Glutamatergic neuron (in vitro differentiated cells): ENCODE data around the gene CACNA1C. TPM values are rescaled to one million over a fixed set of nuclear protein-coding genes. Genes with fewer than 3 reads are reported as not detected.

Experiments
- DNase-seq: peaks from one replicate; pipeline ENCODE4 v3.0.0; 2022
- H3K27ac Mint-ChIP-seq: one replicate; pipeline ENCODE4 v1.8.0; 2020; ENCODE audit warnings: mild to moderate bottlenecking, mixed read lengths, inconsistent platforms; ENCODE audit not compliant: unreplicated experiment
- H3K27me3 Mint-ChIP-seq: one replicate; pipeline ENCODE4 v1.8.0; 2020; ENCODE audit warnings: mild to moderate bottlenecking, moderate library complexity, mixed read lengths, inconsistent platforms; ENCODE audit not compliant: unreplicated experiment
- H3K36me3 Mint-ChIP-seq: one replicate; pipeline ENCODE4 v1.8.0; 2020; ENCODE audit warnings: mild to moderate bottlenecking, mixed read lengths, inconsistent platforms; ENCODE audit not compliant: unreplicated experiment
- H3K4me1 Mint-ChIP-seq: one replicate; pipeline ENCODE4 v1.8.0; 2020; ENCODE audit warnings: mild to moderate bottlenecking, low read depth, mixed read lengths, inconsistent platforms; ENCODE audit not compliant: unreplicated experiment
- H3K4me3 Mint-ChIP-seq: one replicate; pipeline ENCODE4 v1.8.0; 2020; ENCODE audit warnings: mild to moderate bottlenecking, mixed read lengths, inconsistent platforms; ENCODE audit not compliant: unreplicated experiment
- H3K9me3 Mint-ChIP-seq: one replicate; pipeline ENCODE4 v1.8.0; 2020; ENCODE audit warnings: mild to moderate bottlenecking, moderate library complexity, mixed read lengths, inconsistent platforms; ENCODE audit not compliant: unreplicated experiment
- total RNA-seq: library from RNA; stranded (reverse); fragmentation: NEBNext Ultra II Directional; extraction: Animal tissue kit (Norgen Biotek cat#: 25700); gene quantifications from one replicate; pipeline ENCODE4 v1.2.1, GENCODE V29; 2021; ENCODE audit not compliant: unreplicated experiment
- TF ChIP-seq, protein P1 (sequence below): fragments of 200-600 bp; sonication (generic); IDR thresholded peaks from one replicate; pipeline ENCODE4 v1.5.0; 2021; ENCODE audit not compliant: partially characterized antibody, unreplicated experiment

CACNA1C gene
- total RNA-seq, 1 donor from 2014 or later: 11.0 TPM

DNA sequence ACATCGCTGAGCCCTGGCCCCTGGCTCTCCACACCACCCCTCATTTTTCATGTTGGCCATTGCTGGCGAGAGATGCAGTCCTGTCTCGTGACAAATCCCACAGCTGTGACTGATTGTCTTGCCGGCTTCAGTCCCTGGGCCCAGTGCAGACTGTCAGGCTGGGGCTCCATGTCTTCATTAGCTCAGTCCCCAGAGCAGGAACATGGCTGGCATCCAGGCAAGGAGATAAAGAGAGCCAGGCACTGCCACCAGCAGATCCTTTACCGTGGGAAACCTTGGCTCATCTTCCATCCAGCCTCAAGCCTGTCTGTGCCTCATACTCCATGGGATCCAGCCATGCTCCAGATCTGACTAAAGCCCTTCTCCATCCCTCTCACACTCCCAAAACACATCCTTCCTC lies 457.3 kb downstream of the CACNA1C start:
- TF ChIP-seq, protein P1, sequence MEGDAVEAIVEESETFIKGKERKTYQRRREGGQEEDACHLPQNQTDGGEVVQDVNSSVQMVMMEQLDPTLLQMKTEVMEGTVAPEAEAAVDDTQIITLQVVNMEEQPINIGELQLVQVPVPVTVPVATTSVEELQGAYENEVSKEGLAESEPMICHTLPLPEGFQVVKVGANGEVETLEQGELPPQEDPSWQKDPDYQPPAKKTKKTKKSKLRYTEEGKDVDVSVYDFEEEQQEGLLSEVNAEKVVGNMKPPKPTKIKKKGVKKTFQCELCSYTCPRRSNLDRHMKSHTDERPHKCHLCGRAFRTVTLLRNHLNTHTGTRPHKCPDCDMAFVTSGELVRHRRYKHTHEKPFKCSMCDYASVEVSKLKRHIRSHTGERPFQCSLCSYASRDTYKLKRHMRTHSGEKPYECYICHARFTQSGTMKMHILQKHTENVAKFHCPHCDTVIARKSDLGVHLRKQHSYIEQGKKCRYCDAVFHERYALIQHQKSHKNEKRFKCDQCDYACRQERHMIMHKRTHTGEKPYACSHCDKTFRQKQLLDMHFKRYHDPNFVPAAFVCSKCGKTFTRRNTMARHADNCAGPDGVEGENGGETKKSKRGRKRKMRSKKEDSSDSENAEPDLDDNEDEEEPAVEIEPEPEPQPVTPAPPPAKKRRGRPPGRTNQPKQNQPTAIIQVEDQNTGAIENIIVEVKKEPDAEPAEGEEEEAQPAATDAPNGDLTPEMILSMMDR: no peak
- peaks cover 2% of the 10 kb centered on the region for H3K9me3 Mint-ChIP-seq
- no peak overlapping the region for H3K27ac Mint-ChIP-seq
- DNase-seq: no peak
- no peak overlapping the region for H3K4me3 Mint-ChIP-seq
- no peaks in the 10 kb centered on the region for H3K36me3 Mint-ChIP-seq
- H3K4me1 Mint-ChIP-seq: peaks cover 12% of the 10 kb centered on the region
- H3K27me3 Mint-ChIP-seq: peaks cover 2% of the 10 kb centered on the region

GRCh38 chr12:2513141-2514037 lies 460.6 kb downstream of the CACNA1C start:
- TF ChIP-seq, protein P1: no peak
- no peak overlapping the region for H3K27ac Mint-ChIP-seq
- no peaks in the 10 kb centered on the region for H3K36me3 Mint-ChIP-seq
- peaks cover 8% of the 10 kb centered on the region for H3K27me3 Mint-ChIP-seq
- no peaks in the 10 kb centered on the region for H3K4me1 Mint-ChIP-seq
- peaks cover 3% of the 10 kb centered on the region for H3K9me3 Mint-ChIP-seq
- no peak overlapping the region for H3K4me3 Mint-ChIP-seq
- DNase-seq: no peak

GRCh38 chr12:2514038-2514340 lies 461.2 kb downstream of the CACNA1C start:
- peaks cover 8% of the 10 kb centered on the region for H3K27me3 Mint-ChIP-seq
- TF ChIP-seq, protein P1: no peak
- no peaks in the 10 kb centered on the region for H3K36me3 Mint-ChIP-seq
- peaks cover 3% of the 10 kb centered on the region for H3K9me3 Mint-ChIP-seq
- no peak for DNase-seq
- no peak overlapping the region for H3K4me3 Mint-ChIP-seq
- no peak overlapping the region for H3K27ac Mint-ChIP-seq
- no peaks in the 10 kb centered on the region for H3K4me1 Mint-ChIP-seq

DNA sequence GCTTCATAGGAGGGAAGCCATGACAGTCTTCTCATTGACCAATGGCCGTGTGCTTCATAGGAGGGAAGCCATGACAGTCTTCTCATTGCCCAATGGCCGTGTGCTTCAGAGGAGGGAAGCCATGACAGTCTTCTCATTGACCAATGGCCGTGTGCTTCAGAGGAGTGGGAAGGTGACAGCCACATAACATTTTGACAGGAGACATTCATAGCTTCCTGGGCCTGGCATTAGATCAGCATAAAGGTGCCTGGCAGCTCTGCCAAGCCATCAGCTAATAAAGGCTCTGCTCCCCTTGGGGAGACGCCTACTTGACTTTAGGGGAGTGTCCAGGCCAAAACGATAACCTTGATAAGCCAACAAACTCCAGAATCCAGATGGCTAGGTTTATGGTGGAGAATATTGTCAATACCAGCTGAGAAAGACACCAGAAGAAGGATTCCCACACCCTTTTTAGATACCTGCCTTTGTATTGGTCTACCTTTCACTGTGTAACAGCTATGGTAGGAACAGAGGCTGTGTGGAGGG lies 468.0 kb downstream of the CACNA1C start:
- H3K36me3 Mint-ChIP-seq: no peaks in the 10 kb centered on the region
- peaks cover 3% of the 10 kb centered on the region for H3K4me1 Mint-ChIP-seq
- TF ChIP-seq, protein P1: no peak
- H3K27me3 Mint-ChIP-seq: peaks cover 11% of the 10 kb centered on the region
- H3K9me3 Mint-ChIP-seq: peaks cover 8% of the 10 kb centered on the region
- H3K27ac Mint-ChIP-seq: no peak overlapping the region
- DNase-seq: no peak
- no peak overlapping the region for H3K4me3 Mint-ChIP-seq

GRCh38 chr12:2523317-2523716 lies 470.5 kb downstream of the CACNA1C start:
- Mint-ChIP-seq H3K4me3 (no peak overlapping the region), H3K36me3 (no peaks in the 10 kb centered on the region), H3K9me3 (peaks cover 6% of the 10 kb centered on the region), H3K27me3 (peaks cover 7% of the 10 kb centered on the region), H3K27ac (no peak overlapping the region), H3K4me1 (peaks cover 3% of the 10 kb centered on the region)
- TF ChIP-seq, protein P1: no peak
- no peak for DNase-seq
